DOHH2 (cell line): ENCODE results near the gene SLC17A1.

Source experiments
- H3F3A ChIP-seq: fragments of 200-600 bp; sonication (generic), shearing (Covaris generic); 2 replicates; pipeline ENCODE4 v1.6.0; 2016; ENCODE audit warnings: antibody characterized with exemption, mild to moderate bottlenecking; ENCODE audit not compliant: control insufficient read depth, insufficient read depth
- H3K27ac ChIP-seq: fragments of 200-600 bp; sonication (generic); 2 replicates; pipeline ENCODE4 v1.5.1; 2014; ENCODE audit warnings: low read depth, mild to moderate bottlenecking, low read length, moderate library complexity
- H3K27me3 ChIP-seq: fragments of 200-600 bp; sonication (generic); 2 replicates; pipeline ENCODE4 v1.6.1; 2014; ENCODE audit warnings: mild to moderate bottlenecking, low read length, mixed read lengths; ENCODE audit not compliant: control insufficient read depth
- H3K36me3 ChIP-seq: fragments of 200-600 bp; sonication (generic); 2 replicates; pipeline ENCODE4 v1.6.1; 2014; ENCODE audit warnings: mild to moderate bottlenecking, low read length, moderate library complexity, mixed read lengths; ENCODE audit not compliant: control insufficient read depth
- H3K4me1 ChIP-seq: fragments of 200-600 bp; sonication (generic); 2 replicates; pipeline ENCODE4 v1.6.1; 2014; ENCODE audit warnings: mild to moderate bottlenecking, low read length, mixed read lengths; ENCODE audit not compliant: control insufficient read depth
- H3K4me2 ChIP-seq: fragments of 200-600 bp; sonication (generic); 2 replicates; pipeline ENCODE4 v1.6.0; 2014; ENCODE audit warnings: mild to moderate bottlenecking, low read length, moderate library complexity
- H3K4me3 ChIP-seq: fragments of 200-600 bp; sonication (generic); 2 replicates; pipeline ENCODE4 v1.5.1; 2014; ENCODE audit warnings: mild to moderate bottlenecking, low read length, mixed read lengths
- H3K79me2 ChIP-seq: fragments of 200-600 bp; sonication (generic); 2 replicates; pipeline ENCODE4 v1.6.1; 2014; ENCODE audit warnings: mild to moderate bottlenecking, low read length, mixed read lengths; ENCODE audit not compliant: control insufficient read depth
- H3K9me2 ChIP-seq: fragments of 200-600 bp; sonication (generic); replicated peaks from 2 replicates; pipeline ENCODE4 v1.6.1; 2014; ENCODE audit warnings: mild to moderate bottlenecking, low read length, mixed read lengths; ENCODE audit not compliant: control insufficient read depth
- H3K9me3 ChIP-seq: fragments of 200-600 bp; sonication (generic); 2 replicates; pipeline ENCODE4 v1.6.1; 2014; ENCODE audit warnings: antibody characterized with exemption, low read length, mixed read lengths; ENCODE audit not compliant: control insufficient read depth, insufficient read depth
- H4K20me1 ChIP-seq: fragments of 200-600 bp; sonication (generic); 2 replicates; pipeline ENCODE4 v1.6.0; 2014; ENCODE audit warnings: low read depth, mild to moderate bottlenecking, antibody characterized with exemption, low read length, moderate library complexity; ENCODE audit not compliant: control insufficient read depth, insufficient read depth
- EZH2phosphoT487 ChIP-seq: fragments of 200-600 bp; sonication (generic); IDR thresholded peaks from 2 replicates; pipeline ENCODE4 v1.6.1; 2017; ENCODE audit warnings: borderline replicate concordance, mild to moderate bottlenecking, antibody characterized with exemption, low read length, moderate library complexity, mixed read lengths
- TF ChIP-seq, protein P1 (sequence below): fragments of 200-600 bp; sonication (generic); IDR thresholded peaks from one replicate; pipeline ENCODE4 v1.5.1; 2014; ENCODE audit warnings: antibody characterized with exemption, mild to moderate bottlenecking, low read depth, low read length; ENCODE audit not compliant: poor library complexity, severe bottlenecking

Gene SLC17A1

DNA sequence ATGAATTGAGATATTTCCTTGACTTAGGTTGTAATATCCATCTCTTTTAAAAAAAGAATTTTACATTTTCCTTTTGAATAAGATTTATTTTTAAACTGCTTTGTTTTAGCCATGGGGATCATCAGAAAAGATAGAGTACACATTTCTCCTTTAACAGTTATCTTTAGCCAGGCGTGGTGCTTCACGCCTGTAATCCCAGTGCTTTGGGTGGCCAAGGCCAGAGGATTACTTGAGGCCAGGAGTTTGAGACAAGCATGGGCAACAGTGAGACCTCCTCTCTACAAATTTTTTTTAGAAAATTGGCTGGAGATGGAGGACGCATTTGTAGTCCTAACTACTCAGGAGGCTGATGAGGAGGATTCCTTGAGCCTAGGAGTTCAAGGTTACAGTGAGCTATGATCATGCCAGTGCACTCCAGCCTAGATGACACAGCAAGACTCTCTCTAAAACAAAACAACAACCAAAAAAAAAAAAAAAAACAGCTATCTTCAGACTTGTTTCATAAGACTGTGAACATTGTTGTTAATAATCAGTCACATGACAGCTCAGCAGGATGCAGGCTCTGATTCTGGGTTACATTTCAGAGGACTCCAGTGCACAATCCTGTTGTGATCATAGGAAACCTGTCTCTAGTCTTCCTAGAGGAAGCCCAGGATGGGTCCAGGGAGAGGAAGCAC is 44.2 kb upstream of the SLC17A1 start:
- Histone ChIP-seq H3F3A (no peaks in the 10 kb centered on the region), H3K36me3 (no peaks in the 10 kb centered on the region), H3K4me3 (no peak overlapping the region), H3K4me1 (no peaks in the 10 kb centered on the region), H3K79me2 (no peaks in the 10 kb centered on the region), H3K9me2 (no peaks in the 10 kb centered on the region; the same call in 1 of the 2 replicates), H3K9me3 (no peaks in the 10 kb centered on the region), H4K20me1 (no peaks in the 10 kb centered on the region), H3K27me3 (peaks cover 2% of the 10 kb centered on the region; the same call in 1 of the 2 replicates), H3K4me2 (no peak overlapping the region), H3K27ac (no peak overlapping the region)
- TF ChIP-seq EZH2phosphoT487: no peak
- TF ChIP-seq, protein P1, sequence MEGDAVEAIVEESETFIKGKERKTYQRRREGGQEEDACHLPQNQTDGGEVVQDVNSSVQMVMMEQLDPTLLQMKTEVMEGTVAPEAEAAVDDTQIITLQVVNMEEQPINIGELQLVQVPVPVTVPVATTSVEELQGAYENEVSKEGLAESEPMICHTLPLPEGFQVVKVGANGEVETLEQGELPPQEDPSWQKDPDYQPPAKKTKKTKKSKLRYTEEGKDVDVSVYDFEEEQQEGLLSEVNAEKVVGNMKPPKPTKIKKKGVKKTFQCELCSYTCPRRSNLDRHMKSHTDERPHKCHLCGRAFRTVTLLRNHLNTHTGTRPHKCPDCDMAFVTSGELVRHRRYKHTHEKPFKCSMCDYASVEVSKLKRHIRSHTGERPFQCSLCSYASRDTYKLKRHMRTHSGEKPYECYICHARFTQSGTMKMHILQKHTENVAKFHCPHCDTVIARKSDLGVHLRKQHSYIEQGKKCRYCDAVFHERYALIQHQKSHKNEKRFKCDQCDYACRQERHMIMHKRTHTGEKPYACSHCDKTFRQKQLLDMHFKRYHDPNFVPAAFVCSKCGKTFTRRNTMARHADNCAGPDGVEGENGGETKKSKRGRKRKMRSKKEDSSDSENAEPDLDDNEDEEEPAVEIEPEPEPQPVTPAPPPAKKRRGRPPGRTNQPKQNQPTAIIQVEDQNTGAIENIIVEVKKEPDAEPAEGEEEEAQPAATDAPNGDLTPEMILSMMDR: no peak

DNA sequence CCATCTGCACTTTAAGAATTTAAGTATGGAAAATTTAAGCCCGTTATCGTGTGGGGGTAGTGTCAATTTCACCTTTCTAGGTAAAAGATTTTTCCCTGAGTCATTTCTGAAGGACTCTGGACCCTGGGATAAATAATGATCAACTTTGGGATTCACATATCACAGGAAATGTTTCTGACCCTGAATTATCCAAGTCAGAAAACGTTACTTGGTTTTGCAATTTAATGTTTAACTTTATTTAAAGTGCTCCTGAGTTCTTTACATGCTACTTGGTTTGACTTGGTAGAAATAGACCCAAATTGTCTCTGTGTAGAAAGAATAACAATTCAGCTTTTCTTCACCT is 43.7 kb upstream of the SLC17A1 start:
- Histone ChIP-seq H3K4me3 (no peak overlapping the region), H4K20me1 (no peaks in the 10 kb centered on the region), H3K27me3 (peaks cover 2% of the 10 kb centered on the region; the same call in 1 of the 2 replicates), H3F3A (no peaks in the 10 kb centered on the region), H3K4me1 (no peaks in the 10 kb centered on the region), H3K9me3 (no peaks in the 10 kb centered on the region), H3K4me2 (no peak overlapping the region), H3K79me2 (no peaks in the 10 kb centered on the region), H3K27ac (no peak overlapping the region), H3K9me2 (no peaks in the 10 kb centered on the region; the same call in 1 of the 2 replicates), H3K36me3 (no peaks in the 10 kb centered on the region)
- no peak for TF ChIP-seq EZH2phosphoT487
- TF ChIP-seq, protein P1: no peak

DNA sequence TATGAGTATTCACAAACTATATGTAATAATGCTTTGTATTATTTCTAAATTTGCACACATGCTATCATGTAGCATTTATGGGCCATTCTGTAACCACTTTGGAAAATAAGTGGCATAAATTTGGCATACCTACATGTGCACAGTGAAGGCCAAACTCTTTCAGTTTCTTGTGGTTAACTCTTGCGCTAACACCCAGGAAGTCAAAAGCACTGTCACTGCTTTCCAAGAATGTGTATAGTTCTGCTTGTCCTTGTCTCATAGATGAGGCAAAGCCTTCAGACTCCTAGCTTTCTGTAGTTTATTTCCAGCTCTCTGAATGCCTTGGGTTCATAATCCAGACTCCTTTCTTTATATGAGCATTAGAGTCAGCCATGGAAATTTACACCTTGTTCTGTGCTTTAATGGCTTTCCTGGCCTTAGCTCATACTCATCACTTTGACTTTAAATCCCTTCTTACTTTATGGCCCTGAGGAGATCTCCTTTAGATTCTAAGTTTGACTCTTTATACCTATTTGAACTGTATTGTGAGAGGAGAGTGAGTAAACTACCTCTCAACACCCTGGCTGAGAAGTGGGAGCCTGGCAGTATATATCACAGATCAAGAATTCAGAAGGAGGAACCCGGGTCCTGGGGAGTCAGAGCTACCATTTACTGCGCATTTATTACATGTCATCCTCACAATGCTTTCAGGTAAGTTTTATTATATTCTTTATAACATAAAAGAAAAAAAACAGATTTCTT is 43.1 kb upstream of the SLC17A1 start:
- Histone ChIP-seq H4K20me1 (no peaks in the 10 kb centered on the region), H3F3A (no peaks in the 10 kb centered on the region), H3K9me3 (no peaks in the 10 kb centered on the region), H3K79me2 (no peaks in the 10 kb centered on the region), H3K36me3 (no peaks in the 10 kb centered on the region), H3K4me3 (no peak overlapping the region), H3K4me1 (no peaks in the 10 kb centered on the region), H3K27me3 (peaks cover 2% of the 10 kb centered on the region; the same call in 1 of the 2 replicates), H3K4me2 (no peak overlapping the region), H3K27ac (no peak overlapping the region), H3K9me2 (no peaks in the 10 kb centered on the region; the same call in 1 of the 2 replicates)
- TF ChIP-seq, protein P1: no peak
- TF ChIP-seq EZH2phosphoT487: no peak
